Suppressor macrophage treated with lipopolysaccharide for 4 hours (primary cell): ENCODE results near the gene AZGP1.
A peak's percentile ranks its signal among the peaks of the same experiment; 100 is the strongest.
"Not testable (repeated sequence)": the region's sequence is repeated elsewhere in the genome, so short reads cannot be mapped to it uniquely, and the experiment has no call there.

Experiments
- DNase-seq: peaks from one replicate; pipeline ENCODE4 v3.0.0-alpha.2; 2020

AZGP1 gene

DNA sequence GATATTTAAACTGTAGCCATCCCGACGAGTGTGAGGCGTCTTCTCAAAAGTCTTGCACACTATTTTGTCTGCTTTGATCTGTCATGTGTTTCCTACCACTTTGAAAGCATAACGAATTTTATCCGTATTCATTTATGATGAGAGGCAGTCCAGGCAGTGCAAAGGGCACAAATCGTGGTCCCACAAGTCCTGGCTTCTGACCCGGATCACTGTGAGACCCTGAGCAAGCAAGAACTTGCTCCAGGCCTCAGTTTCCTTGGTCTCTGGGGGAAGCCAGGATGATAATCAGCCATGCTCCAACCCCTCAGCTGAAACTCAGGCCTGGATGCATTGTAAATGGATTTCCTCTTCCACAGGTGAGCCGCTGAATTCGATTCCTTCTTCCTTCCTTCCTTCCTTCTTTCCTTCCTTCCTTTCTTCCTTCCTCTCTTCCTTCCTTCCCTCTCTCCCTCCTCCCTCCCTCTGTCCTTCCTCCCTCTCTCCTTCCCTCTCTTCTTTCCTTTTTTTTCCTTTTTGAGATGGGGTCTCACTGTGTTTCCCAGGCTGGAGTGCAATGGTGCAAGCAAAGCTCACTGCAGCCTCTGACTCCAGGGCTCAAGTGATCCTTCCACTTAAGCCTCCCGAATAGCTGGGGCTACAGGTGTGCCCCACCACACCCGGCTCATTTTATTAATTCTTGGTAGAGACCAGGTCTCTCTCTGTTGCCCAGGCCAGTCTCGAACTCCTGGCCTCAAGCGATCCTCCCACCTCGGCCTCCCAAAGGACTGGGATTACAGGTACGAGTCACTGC lies 21.1 kb upstream of the AZGP1 start:
- DNase-seq: no peak

DNA sequence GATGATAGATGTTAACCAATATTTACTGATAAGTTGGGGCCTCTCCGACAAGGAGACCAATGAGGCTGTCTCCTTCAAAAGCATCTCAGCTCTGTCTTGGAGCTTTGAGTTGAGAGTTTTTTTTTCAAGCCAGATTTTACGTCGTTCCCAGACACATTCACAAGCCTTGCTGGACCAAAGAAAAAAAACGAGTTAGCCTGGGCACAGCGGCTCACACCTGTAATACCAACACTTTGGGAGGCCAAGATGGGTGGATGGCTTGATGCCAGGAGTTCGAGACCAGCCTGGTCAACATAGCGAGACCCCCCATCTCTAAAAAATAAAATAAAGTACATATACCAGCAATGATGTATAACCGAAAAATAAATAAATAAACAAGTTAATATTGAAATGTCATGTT lies 19.0 kb upstream of the AZGP1 start:
- DNase-seq: no peak

DNA sequence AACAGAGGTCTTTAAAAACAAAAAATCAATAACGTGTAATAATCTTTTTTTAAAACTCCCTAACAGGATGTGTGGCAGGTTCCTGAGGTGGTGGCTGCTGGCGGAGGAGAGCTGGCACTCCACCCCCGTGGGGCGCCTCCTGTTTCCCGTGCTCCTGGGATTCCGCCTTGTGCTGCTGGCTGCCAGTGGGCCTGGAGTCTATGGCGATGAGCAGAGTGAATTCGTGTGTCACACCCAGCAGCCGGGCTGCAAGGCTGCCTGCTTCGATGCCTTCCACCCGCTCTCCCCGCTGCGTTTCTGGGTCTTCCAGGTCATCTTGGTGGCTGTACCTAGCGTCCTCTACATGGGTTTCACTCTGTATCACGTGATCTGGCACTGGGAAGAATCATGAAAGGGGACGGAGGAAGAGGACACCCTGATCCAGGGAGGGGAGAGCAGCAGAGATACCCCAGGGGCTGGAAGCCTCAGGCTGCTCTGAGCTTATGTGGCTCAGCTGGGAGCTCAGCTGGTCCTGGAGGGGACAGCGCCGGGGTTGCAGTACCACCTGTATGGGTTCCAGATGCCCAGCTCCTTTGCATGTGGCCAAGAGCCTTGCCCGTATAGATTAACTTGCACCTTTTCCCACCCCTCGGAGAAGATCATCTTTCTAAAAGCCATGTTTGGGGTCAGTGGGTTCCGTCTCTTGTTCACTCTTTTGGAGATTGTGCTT lies 16.7 kb upstream of the AZGP1 start:
- no peak for DNase-seq

DNA sequence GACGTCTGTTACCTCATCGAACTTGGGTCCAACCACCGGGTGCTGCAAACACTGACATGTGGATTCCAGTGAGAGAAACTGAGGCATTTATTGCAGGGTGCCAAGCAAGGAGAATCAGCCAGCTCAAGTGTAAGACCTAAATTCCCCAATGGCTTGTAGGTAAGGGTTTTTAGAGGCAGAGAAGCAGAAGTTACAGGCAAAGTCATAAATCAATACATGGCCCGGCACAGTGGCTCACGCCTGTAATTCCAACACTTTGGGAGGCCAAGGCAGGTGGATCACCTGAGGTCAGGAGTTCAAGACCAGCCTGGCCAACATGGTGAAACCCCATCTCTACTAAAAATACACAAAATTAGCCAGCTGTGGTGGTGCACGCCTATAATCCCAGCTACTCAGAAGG lies 15.7 kb upstream of the AZGP1 start:
- not testable (repeated sequence) for DNase-seq

DNA sequence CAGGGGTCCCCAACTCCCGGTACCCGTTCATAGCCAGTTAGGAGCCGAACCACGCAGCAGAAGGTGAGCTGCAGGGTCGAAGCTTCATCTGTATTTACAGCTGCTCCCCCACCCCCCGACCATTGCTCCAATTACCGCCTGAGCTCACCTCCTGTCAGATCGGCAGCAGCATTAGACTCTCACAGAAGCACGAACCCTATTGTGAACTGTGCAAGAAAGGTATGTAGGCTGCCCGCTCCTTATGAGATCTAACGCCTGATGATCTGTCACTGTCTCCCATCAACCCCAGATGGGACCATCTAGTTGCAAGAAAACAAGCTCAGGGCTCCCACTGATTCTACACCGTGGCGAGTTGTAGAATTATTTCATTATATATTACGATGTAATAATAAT lies 14.6 kb upstream of the AZGP1 start:
- no peak for DNase-seq

DNA sequence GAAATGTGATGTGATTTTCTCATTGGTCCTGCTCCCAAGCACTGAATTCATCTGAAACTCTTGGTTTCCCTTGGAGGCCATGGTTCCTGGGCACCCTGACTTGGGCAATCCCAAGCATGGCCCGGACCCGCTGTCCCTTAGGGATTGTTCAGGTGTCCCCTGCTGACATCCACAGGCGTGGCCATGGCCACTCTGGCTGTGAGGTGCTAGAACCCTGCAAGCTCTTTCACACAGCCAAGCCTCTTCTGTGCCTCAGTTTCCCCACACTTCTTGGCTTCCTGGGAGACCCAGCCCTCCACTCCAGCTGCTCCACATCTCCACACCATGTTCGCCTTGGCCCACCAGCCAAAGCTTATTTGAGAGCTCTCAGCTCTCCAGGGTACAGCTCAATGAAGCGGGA lies 12.0 kb upstream of the AZGP1 start:
- no peak for DNase-seq

DNA sequence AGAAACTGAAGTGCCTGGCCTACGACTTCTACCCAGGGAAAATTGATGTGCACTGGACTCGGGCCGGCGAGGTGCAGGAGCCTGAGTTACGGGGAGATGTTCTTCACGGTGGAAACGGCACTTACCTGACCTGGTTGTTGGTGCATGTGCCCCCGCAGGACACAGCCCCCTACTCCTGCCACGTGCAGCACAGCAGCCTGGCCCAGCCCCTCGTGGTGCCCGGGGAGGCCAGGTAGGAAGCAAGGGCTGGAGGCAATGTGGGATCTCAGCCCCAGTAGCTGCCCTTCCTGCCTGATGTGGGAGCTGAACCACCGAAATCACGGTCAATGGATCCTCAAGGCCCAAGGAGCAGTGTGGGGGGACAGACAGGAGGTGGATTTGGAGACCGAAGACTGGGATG lies 11.5 kb upstream of the AZGP1 start:
- DNase-seq: not testable (repeated sequence)

DNA sequence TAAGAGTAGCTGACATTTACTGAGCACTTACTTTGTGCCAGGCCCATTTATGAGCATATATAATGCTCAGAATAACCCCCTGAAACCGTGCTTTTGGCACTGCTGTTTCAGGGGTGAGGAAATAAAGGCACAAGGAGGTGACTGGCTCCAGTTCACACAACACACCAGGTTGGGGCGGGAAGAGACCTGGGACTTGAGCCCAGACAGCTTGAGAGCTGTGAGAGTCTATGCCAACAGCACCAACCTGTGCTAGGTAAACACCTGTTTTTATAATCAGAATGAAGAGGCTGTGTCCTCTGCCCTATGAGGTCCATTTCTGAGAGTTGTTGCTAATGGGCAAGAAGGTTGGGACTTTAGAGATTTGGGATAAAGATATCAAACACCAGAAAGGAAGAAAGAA lies 8.8 kb upstream of the AZGP1 start:
- no peak for DNase-seq

DNA sequence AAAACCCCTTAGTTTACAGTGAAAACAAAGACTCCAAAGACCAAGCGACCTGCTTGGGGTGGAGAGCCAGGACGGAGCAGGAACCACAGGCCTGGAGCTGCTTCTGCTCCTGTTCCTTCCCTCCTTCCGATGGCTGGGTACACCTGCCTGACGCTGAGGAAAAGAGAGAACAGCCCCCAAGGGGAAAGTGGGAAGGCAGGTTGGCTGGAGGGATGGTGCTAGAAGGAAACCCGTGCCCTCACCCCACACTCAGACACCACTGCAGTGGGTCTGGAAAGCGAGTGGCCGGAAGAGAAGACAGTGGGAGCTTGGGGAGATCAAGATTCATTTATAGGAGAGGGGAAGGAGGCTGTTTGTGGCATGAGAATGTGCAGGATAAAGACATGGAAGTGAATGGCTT lies 5.2 kb upstream of the AZGP1 start:
- not testable (repeated sequence) for DNase-seq

DNA sequence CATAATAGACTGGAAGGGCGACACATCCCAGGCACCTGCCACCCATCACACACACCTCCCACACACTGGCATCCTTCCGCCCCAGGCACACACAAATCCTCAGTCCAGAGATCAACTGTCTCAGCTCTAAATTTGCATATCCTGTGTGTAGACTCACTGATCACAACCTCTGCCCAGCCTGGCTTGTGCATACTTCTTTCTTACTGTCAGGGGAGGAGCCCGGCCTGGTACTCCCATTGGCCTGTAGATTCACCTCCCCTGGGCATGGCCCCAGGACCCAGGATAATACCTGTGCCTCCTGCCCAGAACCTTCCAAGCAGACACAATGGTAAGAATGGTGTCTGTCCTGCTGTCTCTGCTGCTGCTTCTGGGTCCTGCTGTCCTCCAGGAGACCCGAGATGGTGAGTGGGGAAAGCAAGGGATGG lies 4.6 kb upstream of the AZGP1 start:
- DNase-seq: not testable (repeated sequence)

DNA sequence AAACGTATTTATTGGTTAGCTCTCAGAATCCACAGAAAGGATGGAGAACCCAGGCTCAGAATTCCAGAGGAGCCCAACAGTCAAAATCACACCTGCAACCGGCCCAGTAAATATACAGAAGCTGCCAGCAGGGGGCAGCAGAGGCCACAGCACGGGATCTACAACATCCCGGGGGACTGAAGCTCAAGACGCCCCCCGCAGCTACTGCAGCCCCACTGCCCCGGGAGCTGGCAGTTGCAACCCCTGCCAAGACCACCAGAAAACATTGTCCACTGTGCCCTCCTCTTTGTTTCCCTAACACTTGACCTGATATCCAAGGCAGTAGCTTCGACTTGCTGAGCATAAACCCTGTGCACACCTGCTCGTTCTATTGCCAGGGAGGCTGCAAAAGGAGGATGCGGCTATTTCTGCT lies 4.0 kb upstream of the AZGP1 start:
- peak; percentile 16 for DNase-seq

DNA sequence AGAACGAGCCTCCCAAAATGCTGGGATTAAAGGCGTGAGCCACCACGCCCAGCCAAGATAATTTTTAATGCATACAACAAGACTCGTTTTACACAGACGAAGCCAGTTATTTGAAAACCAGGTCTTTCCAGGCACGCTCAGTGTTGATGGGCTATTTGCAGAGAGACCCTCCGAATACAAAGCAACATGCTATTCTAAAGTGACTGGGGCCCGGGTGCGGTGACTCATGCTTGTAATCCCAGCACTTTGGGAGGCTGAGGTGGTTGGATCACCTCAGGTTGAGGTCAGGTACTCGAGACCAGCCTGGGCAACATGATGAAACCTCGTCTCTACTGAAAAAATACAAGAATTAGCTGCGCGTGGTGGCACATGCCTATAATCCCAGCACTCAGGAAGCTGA lies 795 bp upstream of the AZGP1 start:
- DNase-seq: no peak

DNA sequence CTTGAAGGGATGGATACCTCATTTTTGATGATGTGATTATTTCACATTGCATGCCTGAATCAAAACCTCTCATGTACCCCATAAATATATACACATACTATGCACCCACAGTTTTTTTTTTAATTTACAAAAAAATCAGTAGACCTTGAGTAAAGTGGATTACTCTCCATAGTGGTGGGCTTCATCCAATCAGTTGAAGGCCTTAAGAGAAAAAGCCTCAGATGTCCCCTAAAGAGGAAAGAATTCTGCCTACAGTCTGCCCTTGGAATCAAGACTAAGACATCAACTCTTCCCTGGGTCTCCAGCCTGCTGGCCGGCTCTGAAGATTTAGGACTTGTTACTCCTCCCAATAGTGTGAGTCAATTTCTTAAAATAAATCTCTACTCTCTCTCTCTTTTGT lies 1.1 kb downstream of the AZGP1 start:
- DNase-seq: no peak

DNA sequence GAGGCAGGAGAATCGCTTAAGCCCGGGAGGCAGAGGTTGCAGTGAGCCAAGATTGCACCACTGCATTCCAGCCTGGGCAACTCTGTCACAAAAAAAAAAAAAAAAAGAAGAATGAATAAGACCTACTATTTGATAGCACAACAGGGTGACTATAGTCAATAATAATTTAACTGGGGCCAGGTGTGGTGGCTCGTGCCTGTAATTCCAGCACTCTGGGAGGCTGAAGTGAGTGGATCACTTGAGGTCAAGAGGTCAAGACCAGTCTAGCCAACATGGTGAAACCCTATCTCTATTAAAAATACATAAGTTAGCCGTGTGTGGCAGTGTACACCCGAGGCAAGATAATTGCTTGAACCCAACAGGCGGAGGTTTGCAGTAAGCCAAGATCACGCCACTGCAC lies 2.0 kb downstream of the AZGP1 start:
- not testable (repeated sequence) for DNase-seq

DNA sequence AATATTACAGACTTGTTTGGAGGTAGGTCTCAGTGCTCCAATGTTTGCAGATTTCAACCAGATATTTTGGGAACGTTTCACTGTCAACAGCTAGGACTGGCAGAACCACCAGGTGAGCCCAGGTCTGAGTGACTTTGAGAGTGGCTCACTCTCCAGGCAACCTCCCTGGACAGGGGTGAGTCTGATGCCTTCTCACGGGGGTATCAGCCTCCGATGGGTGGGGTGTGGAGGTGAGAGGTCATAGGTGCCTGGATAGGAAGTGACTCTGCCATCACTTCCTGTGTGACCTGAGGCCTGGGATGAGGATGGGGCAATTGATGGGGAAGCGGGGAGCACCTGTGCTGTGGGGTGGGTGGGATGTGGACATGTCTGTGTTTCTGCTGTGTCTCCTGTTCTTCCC lies 4.6 kb downstream of the AZGP1 start:
- DNase-seq: no peak

DNA sequence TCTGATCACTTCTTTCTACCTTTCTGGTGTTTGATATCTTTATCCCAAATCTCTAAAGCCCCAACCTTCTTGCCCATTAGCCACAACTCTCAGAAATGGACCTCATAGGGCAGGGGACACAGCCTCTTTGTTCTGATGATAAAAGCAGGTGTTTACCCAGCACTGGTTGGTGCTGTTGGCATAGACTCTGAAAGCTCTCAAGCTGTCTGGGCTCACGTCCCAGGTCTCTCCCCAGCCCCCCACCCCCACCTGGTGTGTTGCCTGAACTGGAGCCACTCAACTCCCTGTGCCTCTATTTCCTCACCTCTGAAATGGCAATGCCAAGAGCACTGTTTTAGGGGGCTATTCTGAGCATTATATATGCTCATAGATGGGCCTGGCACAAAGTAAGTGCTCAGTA lies 6.0 kb downstream of the AZGP1 start:
- not testable (repeated sequence) for DNase-seq

DNA sequence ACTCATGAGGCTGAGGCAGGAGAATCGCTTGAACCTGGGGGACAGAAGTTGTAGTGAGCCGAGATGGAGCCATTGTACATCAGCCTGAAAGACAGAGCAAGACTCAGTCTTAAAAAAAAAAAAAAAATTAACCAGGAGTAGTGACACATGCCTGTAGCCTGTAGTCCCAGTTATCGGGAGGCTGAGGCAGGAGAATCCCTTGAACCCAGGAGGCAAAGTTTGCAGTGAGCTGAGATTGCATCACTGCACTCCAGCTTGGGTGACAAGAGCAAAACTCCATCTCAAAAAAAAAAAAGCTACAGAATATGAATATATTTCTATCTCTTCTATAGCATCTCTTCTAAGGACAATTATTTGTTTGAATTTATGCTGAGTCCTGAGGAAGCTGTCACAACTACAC lies 6.5 kb downstream of the AZGP1 start:
- DNase-seq: no peak

DNA sequence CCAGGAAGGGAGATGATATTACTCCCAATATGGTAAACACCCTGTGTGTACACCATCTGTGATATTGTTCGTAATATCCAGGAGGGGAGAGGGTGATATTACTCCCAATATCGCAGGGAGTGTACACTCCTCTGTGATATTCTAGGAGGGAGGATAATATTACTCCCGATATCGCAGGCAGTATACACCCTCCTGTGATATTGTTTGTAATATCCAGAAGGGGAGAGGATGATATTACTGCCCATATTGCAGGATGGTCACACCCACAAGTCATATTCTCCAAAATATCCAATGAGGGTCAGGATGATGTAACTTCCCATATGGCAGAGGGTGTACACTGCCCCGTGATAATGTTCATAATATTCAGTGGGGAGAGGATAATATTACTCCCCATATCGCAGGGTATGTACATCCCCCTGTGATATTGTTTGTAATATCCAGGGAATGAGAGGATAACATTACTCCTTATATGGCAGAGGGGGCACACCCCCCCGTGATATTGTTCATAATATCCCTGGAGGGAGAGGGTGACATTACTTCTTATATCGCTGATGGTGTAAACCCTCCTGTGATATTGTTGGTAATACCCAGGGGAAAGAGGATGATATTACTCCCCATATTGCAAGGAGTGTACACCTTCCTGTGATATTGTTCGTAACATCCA lies 17.1 kb downstream of the AZGP1 start:
- DNase-seq: no peak

DNA sequence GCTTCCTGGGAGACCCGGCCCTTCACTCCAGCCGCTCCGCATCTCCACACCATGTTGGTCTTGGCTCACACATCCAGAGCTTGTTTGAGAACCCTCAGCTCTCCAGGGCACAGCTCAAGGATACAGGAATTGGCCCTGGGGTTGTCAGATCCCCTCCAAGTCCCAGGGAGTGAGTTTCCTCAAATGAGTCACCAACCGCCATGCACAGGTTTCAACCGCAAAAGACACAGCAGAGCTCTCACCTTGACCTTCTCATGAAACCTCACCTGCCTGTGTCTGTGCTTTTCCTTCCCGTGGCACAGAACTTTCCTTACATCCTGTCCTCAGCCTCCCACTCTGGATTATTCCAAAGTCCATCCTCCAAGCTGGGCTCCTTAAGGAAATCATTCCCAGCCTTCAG lies 20.6 kb downstream of the AZGP1 start:
- no peak for DNase-seq

DNA sequence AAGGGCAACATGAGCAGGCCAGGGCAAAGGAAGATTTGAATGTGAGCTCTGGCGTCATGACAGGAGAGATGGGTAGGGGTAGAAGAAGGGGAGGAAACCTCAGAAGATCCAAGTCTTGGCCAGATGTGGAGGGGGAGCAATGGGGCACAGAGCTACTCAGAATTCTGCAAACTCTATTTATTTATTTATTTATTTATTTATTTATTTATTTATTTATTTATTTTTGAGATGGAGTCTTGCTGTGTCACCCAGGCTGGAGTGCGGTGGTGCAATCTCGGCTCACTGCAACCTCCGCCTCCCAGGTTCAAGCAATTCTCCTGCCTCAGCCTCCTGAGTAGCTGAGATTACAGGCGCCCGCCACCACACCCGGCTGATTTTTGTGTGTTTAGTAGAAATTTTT lies 21.2 kb downstream of the AZGP1 start:
- not testable (repeated sequence) for DNase-seq

DNA sequence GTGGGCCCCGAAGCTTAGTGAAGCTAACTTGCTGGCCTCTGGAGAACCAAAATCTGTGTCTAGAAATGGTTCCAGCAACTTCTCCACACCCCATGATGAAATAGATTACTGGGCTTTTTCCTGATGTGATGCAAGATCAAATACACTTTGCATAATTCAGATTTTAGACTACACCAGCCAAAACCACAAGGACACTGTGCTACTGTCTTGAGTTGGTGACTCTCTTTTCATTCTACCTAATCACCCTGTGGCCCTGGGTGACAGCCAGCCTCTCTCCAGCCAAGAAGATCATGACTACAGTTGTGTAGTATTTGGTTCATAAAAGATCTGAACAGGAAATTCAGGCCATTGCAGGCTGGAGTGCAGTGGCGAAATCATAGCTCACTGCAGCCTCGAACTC lies 22.2 kb downstream of the AZGP1 start:
- DNase-seq: peak; percentile 76

DNA sequence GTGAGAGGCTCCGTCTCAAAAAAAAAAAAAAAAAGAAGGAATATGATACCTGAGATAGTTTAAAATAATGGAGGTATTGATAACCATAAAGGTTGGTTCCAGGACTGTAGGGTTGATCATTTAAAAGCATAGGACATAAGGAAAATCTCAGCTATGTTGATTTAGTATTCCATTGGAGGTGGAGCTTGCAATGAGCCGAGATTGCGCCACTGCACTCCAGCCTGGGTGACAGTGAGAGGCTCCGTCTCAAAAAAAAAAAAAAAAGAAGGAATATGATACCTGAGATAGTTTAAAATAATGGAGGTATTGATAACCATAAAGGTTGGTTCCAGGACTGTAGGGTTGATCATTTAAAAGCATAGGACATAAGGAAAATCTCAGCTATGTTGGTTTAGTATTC lies 23.2 kb downstream of the AZGP1 start:
- not testable (repeated sequence) for DNase-seq

DNA sequence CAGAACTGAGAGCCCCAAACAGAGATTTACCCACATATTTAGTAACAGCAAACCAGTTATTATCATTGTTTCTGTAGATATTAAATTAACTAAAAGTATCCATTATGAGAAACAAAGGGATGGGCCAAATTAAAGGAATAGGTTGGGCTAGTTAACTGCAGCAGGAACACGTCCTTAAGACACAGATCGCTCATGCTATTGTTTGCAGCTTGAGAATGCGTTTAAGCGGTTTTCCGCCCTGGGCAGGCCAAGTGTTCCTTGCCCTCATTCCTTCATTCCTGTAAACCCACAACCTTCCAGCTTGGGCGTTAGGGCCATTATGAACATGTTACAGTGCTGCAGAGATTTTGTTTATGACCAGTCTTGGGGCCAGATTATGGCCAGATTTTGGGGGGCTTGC lies 25.0 kb downstream of the AZGP1 start:
- not testable (repeated sequence) for DNase-seq

DNA sequence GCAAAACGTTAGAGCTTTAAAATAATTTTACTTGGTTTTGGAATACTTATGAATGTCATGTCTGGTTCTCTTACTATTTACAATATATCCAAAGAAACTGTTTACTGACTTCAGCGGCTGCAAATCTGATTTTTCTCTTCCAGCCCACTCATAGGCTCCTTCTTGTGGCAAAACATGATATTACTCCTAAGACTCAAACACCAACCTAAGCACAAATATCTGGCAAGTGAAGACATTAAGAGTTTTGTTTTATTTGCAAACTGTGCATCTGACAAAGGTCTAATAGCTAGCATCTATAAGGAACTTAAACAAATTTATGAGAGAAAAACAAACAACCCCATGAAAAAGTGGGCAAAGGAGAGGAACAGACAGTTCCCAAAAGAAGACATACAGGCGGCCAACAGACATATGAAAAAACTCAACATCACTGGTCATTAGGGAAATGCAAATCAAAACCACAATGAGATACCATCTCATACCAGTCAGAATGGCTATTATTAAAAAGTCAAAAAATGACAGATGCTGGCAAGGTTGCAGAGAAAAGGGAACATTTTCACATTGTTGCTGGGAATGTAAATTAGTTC lies 26.1 kb downstream of the AZGP1 start:
- no peak for DNase-seq
